Stimulated activated CD4-positive, alpha-beta T cell treated with anti-CD3 and anti-CD28 coated beads, TNF-alpha, amount 100 ng/mL, for 4 hours (primary cell): ENCODE measurements around the gene UACA.

Source experiments
- DNase-seq, 3 experiments: peaks; one replicate each; pipeline ENCODE4 v3.0.0-alpha.2; 2020; ENCODE audit warnings: low read depth in 3 of 3

UACA gene

GRCh38 chr15:70707686-70708300 lies 55.6 kb downstream of the UACA start:
- DNase-seq, result no peak

GRCh38 chr15:70704731-70705130 lies 58.6 kb downstream of the UACA start:
- DNase-seq, result no peak

GRCh38 chr15:70704166-70704565 lies 59.2 kb downstream of the UACA start:
- no peak for DNase-seq

- DNase-seq, result no peak
These were observed 60.1 kb downstream of the UACA start for GRCh38 chr15:70703096-70703878.

GRCh38 chr15:70702584-70702983 lies 60.8 kb downstream of the UACA start:
- no peak for DNase-seq

- DNase-seq, result no peak
These were observed 61.3 kb downstream of the UACA start for GRCh38 chr15:70701891-70702568.

GRCh38 chr15:70701171-70701570 lies 62.2 kb downstream of the UACA start:
- DNase-seq, result no peak

- DNase-seq, result no peak
These were observed 63.5 kb downstream of the UACA start for GRCh38 chr15:70699890-70700289.

GRCh38 chr15:70698836-70699390 lies 64.4 kb downstream of the UACA start:
- DNase-seq, result no peak

- DNase-seq, result no peak
These were observed 64.9 kb downstream of the UACA start for GRCh38 chr15:70698426-70698825.

- no peak for DNase-seq
These were observed 72.7 kb downstream of the UACA start for GRCh38 chr15:70690491-70691276.

- no peak for DNase-seq
These were observed 73.3 kb downstream of the UACA start for GRCh38 chr15:70690021-70690420.

- no peak for DNase-seq
These were observed 75.9 kb downstream of the UACA start for GRCh38 chr15:70687482-70687881.

GRCh38 chr15:70680817-70681216 lies 82.5 kb downstream of the UACA start:
- DNase-seq, result no peak

- no peak for DNase-seq
These were observed 83.5 kb downstream of the UACA start for GRCh38 chr15:70679919-70680231.

GRCh38 chr15:70672081-70672480 lies 91.3 kb downstream of the UACA start:
- no peak for DNase-seq

GRCh38 chr15:70670680-70671079 lies 92.7 kb downstream of the UACA start:
- DNase-seq, result no peak

- no peak for DNase-seq
These were observed 93.2 kb downstream of the UACA start for GRCh38 chr15:70669966-70670658.

GRCh38 chr15:70669006-70669602 lies 94.3 kb downstream of the UACA start:
- no peak for DNase-seq

GRCh38 chr15:70665599-70665998 lies 97.8 kb downstream of the UACA start:
- DNase-seq, result no peak

- DNase-seq, result no peak
These were observed 98.9 kb downstream of the UACA start for GRCh38 chr15:70664494-70664893.
